HK-2 (cell line): ENCODE measurements around the gene CMKLR1.
A peak's percentile ranks its signal among the peaks of the same experiment; 100 is the strongest.

ENCODE experiments used
- DNase-seq: peaks from one replicate; pipeline ENCODE4 v3.0.0-alpha.2; 2018; ENCODE audit not compliant: unreplicated experiment

Gene CMKLR1

GRCh38 chr12:108268397-108268796, 70.7 kb downstream of the CMKLR1 start:
- no peak for DNase-seq

- DNase-seq = no peak
Observed at GRCh38 chr12:108267450-108267849, 71.7 kb downstream of the CMKLR1 start.

DNA sequence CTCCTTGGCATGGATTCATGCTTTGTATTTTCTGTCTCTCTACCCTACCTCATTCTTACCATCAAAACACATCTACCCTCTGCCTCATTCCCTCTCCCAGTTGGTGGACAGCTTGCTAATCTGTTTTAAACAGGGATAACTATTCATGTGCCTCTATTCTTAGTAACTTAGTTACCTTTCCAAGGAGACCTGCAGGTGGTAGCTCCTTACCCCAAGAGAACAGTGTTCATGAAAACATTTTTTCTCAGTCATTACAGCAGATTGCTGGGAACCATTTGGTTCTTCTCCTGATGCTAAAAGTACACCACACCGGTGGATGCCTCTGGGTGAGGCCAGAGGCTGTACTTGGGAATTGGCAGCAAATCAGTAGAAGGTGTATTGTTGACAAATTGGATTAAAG, 73.0 kb downstream of the CMKLR1 start:
- no peak for DNase-seq

DNA sequence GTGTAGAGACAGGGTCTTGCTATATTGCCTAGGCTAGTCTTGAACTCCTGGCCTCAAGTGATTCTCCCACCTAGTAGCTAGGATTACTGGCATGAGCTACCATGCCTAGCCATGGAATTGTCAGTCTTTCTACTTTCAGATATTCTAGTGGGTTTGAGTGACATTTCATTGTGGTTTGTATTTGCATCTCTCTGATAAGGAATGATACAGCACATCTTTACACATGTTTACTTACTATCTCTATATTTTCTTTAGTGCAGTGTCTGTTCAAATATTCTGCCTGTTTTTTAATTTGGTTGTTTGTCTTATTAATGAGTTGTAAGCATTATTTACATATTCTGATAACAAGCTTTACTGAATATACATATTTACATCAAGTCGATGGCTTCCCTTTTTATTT, 73.6 kb downstream of the CMKLR1 start:
- DNase-seq = no peak

DNA sequence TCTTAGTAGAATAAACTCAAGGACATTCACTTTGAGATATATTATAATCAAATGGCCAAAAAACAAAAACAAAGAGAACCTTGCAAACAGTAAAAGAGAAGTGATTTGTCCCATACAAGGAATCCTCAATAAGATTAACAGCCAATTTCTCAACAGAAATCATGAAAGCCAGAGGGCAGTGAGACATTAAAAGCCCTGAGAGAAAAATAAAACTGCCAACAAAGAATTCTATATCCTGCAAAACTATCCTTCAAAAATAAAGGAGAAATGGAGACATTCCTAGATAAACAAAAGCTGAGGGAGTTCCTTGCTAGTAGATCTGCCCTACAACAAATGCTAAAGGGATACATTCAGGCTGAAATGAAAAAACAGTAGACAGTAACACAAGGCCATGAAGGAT, 78.1 kb downstream of the CMKLR1 start:
- no peak for DNase-seq

DNA sequence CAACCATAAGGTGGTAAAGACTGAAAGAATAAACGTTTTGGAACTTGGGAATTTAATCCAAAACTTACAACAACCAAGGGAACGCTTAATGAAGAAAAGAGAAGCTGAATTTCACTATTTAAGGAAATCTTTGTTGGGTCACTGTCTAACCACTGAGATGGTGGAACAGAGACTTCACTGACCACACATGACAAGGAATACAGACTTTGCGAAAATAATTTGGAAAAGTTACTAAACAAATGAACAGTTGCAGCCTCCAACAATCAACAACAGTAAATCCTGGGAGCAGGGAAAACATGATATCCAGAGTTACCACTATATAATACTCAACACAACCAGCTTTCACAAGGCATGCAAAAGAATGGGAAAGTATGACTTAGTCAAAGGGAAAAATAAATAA, 79.1 kb downstream of the CMKLR1 start:
- no peak for DNase-seq

DNA sequence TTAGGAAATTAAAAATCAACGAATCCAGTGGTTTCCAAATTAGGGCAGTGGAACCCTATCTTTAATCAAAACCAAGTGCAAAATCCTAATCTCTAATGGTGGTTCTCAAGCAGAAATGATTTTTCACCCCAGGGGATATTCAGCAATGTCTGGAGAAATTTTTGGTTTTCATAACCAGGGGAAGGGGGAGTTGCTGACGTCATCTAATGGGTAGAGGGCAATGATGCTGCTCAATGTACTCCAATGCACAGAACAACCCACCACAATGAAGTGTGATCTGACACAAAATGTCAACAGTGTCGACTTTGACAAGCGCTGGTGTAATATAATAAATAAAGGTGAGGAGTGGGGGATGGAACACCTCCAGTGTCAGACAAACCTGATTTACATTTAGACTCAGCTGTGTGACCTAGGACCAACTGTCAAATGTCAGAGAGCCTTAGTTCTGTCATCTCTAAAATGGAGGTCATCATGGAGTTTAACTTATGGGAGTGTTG, 81.5 kb downstream of the CMKLR1 start:
- no peak for DNase-seq

- DNase-seq = no peak
Observed at GRCh38 chr12:108257004-108257403, 82.1 kb downstream of the CMKLR1 start.

GRCh38 chr12:108255252-108255602, 83.9 kb downstream of the CMKLR1 start:
- no peak for DNase-seq

DNA sequence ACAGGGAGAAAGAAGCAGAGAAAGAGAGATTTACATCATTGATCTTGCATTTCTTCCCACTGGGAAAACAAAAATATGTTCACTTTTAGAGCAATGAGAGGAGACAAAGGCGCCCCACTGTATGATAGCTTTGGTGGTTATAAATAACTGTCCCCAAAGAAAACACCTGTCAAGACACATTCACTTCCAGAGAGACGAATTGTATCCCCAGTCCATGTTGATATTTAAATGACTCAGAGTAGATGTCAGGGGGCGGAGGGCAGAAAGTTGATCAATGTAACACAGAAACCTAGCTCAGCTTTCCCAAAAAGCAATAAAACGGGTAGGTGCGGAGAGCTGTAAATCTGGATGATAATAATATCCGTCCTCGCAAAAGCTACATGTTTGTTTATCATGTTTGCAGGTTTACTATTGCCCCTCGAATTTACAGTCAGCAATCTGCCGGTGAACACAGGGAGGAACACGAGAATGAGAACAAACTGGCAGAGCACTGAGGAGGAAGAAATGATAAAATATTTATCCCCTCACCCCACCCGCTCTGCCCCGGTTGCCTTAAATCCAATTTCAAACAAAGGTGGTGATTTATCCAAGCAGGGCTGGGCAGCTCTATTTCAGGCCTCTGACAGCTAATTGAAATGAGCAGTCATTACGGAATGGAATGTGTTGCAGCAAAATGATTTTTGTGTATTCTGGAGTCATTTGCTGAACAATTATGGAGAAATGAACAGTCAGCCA, 84.4 kb downstream of the CMKLR1 start:
- no peak for DNase-seq

DNA sequence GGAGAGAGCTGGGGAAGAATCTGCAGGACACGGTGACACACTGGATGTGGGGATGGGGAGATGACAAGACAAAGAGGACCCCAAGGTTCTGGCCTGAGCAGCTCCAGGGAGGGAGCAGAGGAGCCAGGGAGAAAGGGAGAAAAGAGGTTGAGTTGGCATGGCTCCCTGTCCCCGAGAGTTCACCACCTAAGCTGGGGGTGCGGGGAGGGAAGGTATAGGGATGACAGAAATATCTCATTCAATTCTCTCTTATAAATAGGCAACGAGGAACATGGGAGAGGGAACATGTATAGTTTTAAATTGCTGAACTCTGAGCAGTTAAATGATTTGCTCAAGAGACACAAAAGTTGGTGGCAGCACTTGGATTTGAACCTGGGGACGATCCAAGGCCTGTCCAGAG, 85.1 kb downstream of the CMKLR1 start:
- DNase-seq = no peak

DNA sequence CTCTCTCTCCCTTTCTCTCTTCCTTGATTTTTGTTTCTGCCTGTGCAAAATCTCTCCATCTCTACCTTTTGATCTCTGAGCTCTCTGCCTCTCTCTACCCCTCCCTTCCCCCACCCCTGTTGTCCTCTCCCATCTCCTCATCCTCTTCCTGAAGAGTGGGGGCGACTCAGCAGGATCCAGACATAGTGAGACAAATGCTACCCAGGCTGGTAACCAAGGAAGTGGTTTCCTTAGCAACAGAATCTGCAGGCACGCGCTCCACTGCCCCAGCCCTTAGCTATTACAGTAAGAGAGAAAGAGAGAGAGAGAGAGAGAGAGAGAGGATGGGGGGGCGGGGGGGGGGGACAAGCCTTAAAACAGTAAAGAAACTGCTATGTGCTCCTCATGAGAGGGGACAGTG, 85.6 kb downstream of the CMKLR1 start:
- no peak for DNase-seq

DNA sequence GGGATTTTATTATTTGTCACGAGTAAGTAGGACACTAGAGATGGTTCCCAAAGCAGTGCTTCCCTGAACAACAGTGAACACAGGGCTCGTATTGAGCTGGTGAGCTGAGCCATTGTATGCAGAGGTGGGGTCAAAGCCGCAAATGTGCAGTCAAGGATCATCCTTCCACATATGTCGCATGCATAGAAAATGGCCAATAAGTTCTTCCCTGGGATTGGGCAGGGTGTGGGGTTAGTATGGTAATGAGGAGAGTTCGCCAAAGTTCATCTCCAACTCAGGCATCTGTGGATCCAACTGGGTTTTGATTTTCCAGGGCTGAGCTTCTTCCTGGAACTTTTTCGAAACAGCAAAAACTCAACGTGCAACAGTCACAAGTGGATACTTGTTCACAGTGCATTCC, 86.6 kb downstream of the CMKLR1 start:
- DNase-seq = no peak

DNA sequence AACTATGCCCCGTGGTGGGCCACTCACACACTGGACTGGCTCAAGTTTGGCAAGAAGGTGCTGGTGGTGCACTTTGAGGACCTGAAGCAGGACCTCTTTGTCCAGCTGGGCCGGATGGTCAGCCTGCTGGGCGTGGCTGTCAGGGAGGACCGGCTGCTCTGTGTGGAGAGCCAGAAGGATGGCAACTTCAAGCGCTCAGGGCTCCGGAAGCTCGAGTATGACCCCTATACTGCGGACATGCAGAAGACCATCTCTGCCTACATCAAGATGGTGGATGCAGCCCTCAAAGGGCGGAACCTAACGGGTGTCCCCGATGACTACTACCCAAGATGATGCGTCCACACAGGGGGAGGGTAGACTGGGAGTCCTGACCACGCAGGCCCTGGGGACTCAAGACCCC, 91.1 kb downstream of the CMKLR1 start:
- no peak for DNase-seq

GRCh38 chr12:108247130-108247529, 92.0 kb downstream of the CMKLR1 start:
- DNase-seq = no peak

DNA sequence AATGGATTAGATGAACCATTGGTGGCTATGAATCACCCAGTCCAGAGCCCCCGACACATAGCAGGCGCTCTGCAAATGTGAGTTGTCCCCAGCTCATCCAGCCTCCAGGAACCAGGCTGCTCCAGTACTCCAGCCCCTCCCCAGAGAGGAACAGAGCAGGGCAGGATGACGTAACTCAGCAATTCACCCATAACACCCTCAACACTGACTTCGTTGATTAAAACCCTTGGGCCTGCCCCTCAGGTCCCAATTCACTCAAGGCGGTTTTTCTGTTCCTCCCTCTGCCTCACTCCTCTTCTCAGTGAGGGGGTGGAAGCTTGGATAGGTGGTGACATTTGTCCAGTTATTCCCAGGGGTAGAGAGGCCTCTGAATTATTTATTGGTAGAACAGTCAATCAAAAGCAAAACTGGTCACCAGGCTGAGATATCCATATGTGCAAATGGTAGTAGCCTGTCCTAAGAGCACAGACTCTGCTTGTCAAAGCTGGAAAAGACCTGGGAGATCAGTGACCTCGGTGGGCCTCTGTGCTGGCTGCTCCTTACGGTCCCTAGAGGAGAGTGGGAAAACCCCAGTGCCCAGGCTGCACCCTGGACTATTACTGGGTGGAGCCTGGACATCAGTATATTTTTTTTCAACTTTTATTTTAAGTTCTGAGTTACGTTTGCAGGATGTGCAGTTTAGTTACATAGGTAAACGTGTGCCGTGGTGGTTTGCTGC, 97.0 kb downstream of the CMKLR1 start:
- peak; percentile 3 for DNase-seq

DNA sequence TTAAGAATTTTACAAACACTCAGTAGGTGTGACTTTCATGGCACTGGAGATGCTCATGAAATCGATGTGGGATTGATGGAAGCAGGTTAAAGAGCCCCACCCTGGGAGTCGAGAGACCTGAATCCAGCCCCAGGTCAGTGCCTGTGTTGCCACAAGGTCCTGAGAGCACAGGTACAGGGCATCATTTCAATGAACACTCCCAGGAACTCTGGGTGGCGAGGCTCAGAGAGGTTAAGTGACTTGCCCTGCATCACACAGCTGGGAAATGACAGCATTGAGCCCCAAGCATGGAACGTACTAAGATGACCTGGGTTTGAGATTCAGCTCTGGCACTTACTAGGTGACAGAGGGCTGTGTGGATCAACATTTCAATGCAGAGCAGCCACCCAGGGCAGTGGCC, 98.2 kb downstream of the CMKLR1 start:
- no peak for DNase-seq

DNA sequence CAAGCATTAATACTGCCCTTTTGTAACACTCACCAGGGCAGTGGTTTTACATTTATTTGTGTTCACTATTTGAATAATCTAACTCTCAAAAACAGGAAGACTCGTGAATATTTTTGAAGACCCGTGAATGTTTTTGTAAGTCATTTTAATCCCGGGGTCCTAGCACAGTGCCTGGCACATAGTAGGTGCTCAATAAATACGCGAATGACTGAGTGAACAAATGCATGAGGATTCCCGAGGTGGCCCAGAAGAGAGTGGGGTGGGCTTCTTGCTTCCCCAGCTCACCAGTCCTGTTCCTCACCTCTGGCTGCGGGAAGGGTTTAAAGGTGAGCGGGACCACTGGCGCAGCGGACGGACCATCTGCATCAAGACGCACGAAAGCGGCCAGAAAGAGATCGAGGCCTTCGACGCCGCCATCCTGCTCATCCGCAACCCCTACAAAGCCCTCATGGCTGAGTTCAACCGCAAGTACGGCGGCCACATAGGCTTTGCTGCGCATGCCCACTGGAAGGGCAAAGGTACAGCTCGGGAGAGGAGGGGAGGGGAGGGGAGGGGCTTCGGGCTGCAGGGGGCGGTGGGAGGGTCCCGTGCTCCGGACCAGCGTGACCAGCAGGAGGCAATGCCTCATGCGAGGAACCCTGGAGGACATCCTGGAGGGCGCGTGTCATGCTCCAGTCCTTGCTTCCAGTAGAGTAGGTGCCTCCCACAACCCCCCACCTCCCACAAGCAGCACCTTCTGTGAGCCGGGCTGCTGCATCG, 98.9 kb downstream of the CMKLR1 start:
- DNase-seq = no peak

DNA sequence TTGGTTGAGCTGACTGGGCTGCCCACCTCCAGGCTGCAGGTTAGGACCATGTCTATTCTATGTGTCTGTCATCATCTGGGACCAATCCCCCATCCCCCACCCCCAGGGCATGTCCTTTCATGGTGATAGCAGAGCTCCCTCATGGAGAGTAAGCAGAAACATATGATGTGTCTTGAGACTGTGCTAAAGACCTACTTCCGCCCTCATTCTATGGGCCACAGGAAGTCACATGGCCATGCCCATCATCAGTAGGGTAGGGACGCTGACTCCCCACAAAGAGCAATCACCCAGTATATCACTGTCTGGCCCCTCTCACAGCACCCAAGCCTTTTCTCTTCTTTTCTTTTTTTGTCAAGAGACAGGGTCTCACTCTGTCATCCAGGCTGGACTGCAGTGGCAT, 99.7 kb downstream of the CMKLR1 start:
- no peak for DNase-seq

- DNase-seq = no peak
Observed at GRCh38 chr12:108238474-108238873, 100.6 kb downstream of the CMKLR1 start.
